NCI-H226 (cell line): ENCODE measurements around the gene SERPINE1.
"Not testable (repeated sequence)": the region's sequence is repeated elsewhere in the genome, so short reads cannot be mapped to it uniquely, and the experiment has no call there.

Experiments used
- DNase-seq: peaks from one replicate; pipeline ENCODE4 v3.0.0-alpha.2; 2015

SERPINE1 gene

GRCh38 chr7:101126651-101127459 lies at the start of gene SERPINE1:
TSS of gene SERPINE1 (plus strand) at chr7:101127104. CDS start at chr7:101128394, 1,290 bp downstream.
- peak; percentile 97 for DNase-seq

GRCh38 chr7:101077303-101078086 lies 49.4 kb upstream of the SERPINE1 start:
- DNase-seq, result peak; percentile 72

- DNase-seq, result no peak
Observed at GRCh38 chr7:101081432-101081831, 45.5 kb upstream of the SERPINE1 start.

- DNase-seq, result no peak
Observed at GRCh38 chr7:101084865-101085161, 42.1 kb upstream of the SERPINE1 start.

GRCh38 chr7:101085162-101085964 lies 41.5 kb upstream of the SERPINE1 start, which contains the start of gene TRIM56:
TSS of gene TRIM56 (plus strand) at chr7:101085481. CDS start at chr7:101087313, 1,832 bp downstream.
- DNase-seq, result peak; percentile 86

- no peak for DNase-seq
Observed at GRCh38 chr7:101087334-101088068, 39.4 kb upstream of the SERPINE1 start.

DNA sequence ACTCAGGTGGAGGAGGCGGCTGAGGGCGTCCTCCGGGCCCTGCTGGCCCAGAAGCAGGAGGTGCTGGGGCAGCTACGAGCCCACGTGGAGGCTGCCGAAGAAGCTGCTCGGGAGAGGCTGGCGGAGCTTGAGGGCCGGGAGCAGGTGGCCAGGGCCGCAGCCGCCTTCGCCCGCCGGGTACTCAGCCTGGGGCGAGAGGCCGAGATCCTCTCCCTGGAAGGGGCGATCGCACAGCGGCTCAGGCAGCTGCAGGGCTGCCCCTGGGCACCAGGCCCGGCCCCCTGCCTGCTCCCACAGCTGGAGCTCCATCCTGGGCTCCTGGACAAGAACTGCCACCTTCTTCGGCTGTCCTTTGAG lies 38.9 kb upstream of the SERPINE1 start:
- no peak for DNase-seq

DNA sequence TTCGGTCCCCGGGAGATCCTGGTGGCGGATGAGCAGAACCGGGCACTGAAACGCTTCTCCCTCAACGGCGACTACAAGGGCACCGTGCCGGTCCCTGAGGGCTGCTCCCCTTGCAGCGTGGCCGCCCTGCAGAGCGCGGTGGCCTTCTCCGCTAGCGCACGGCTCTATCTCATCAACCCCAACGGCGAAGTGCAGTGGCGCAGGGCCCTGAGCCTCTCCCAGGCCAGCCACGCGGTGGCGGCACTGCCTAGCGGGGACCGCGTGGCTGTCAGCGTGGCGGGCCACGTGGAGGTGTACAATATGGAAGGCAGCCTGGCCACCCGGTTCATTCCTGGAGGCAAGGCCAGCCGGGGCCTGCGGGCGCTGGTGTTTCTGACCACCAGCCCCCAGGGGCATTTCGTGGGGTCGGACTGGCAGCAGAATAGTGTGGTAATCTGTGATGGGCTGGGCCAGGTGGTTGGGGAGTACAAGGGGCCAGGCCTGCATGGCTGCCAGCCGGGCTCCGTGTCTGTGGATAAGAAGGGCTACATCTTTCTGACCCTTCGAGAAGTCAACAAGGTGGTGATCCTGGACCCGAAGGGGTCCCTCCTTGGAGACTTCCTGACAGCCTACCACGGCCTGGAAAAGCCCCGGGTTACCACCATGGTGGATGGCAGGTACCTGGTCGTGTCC lies 37.9 kb upstream of the SERPINE1 start:
- DNase-seq, result no peak

DNA sequence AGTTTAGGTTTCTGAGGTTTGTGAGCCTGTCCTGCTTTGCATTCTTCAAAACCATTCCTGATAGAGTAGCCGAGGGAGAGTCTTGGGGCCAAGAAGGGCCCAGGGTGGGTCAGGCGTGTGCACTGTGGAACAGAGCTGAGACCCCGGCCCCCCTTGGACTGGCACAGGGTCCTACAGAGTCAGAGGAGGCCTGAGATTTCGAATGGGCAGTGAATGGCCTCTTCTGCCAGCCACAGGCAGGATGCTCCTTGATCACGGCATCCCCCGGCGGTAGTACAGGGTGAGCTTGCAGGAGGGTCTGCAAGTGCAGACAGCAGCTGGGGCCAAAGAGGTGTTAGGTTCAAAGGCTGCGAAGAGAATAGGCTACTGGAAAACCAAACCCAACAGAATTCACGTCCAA lies 37.0 kb upstream of the SERPINE1 start:
- DNase-seq, result no peak

- not testable (repeated sequence) for DNase-seq
Observed at GRCh38 chr7:101092266-101092905, 34.5 kb upstream of the SERPINE1 start.

DNA sequence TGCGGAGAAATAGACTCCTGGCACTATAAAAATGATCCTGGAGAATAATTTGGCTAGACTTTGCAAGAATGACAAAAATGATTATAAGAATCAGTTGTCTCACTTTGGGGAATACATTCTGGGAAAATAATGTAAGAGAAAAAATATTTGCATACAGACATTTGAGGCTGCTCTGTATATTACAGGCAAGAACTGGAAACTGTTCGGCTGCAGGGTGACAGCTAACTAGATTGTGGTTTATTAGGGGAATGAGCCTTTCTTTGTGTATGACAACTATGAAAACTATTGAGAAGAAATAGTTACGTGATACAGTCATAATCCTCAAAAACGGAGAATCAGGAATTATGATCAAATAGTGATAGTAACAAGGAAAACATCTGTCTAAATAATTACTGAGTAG lies 33.0 kb upstream of the SERPINE1 start:
- peak; percentile 25 for DNase-seq

DNA sequence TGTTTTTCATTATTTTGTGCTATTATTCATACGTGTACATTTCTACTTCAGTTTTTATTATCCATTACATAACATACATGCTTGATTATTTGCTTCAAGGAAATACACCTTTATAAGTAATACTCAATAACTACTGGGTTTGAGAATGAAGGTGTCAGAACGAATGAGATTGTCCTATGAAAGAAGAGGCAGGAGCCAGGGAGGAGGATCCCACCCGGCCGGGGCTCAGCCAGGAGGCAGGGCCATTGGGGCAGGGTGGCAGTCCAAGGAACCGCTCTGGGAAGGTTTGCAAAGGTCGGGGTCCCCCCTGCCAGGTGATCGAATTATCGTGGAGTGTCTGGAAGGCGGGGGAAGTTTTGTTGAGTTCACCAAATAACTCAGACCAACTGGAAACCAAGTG lies 32.5 kb upstream of the SERPINE1 start:
- DNase-seq, result no peak

GRCh38 chr7:101094791-101095375 lies 32.0 kb upstream of the SERPINE1 start:
- DNase-seq, result peak; percentile 49

DNA sequence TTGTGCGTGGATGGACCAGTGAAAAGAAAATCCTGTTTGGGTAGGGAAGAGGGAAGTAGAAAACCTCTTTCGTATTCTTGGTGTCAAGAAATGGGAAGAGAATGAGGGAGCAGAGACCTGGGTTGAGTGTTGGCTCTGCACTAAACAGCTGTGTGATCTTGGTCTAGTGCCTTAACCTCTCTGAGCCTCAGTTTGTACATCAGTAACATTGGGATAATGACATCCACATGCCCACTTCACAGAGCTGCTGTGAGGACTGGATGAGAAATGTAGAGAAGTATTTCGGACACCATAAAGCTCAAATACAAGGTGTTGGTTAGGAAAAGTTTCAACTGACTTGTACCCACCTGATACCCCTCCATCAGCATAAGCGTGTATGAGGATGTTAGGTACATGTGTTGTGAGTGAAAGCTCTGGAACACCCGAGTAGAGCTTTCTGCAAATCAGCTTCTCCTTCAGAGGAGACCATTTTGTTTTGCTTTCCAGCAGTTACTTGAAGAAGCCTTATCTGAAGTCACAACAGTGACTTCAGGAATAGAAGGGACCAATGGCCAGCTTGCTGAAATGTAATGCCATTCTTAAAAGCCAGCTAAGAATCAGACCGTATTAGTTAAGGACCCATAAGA lies 30.5 kb upstream of the SERPINE1 start:
- no peak for DNase-seq

DNA sequence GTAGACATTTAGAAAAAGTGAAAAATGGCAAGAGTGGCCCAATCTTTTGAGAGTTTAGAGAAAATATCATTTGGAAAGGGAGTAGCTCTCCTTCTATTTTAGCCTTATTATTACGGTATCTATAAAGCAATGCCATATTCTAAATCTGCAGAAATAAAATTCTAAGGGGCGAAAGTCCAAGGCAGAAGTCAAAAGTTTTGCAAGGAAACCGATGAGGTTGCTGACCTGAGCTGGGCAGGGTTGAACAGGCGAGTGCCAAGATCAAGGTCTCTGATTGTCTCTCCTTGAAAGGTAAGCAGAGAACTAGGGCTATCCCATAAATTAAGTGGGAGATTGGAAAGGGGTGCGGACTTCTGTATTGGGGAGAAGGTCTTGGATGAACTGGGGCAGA lies 30.0 kb upstream of the SERPINE1 start:
- DNase-seq, result no peak

GRCh38 chr7:101097561-101097960 lies 29.3 kb upstream of the SERPINE1 start:
- DNase-seq, result no peak

DNA sequence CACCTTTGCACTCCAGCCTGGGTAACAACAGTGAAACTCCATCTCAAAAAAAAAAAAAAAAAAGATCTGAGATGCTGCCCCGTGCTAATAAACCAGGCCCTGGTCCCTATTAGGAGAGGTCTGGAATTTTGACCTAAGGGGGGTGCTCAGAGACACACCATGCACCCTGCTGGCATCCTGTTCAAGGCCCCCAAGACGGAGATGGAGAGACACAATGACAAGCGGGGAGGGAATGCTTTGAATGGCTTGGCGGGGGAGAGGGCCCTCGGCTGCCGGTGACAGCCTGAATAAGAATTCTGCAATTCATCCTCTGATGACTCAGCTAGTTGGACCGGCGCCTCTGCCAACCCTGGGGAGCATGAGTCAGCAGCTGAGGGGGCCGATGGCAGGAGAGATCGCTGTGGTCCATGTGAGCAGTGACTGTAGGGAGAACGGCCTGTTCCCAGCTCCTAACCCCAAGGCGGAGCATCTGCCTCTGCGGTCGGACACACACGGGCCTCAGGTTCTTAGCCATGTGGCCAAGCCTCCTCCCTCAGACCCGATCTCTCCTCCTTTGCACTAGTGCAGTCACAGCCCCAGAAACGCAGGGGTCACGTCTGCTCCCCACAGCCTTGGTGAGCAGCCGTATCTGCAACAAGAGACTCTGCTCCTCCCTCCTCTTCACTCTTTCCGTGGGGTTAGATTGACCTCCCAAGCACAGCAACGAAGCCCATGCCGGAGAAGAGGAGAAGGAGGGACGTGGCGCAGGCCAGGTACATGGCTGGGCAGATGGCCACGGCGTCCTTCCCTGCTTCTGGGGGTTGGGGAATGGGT lies 26.7 kb upstream of the SERPINE1 start:
- DNase-seq, result peak; percentile 96

GRCh38 chr7:101100858-101101847 lies 25.8 kb upstream of the SERPINE1 start:
- no peak for DNase-seq

DNA sequence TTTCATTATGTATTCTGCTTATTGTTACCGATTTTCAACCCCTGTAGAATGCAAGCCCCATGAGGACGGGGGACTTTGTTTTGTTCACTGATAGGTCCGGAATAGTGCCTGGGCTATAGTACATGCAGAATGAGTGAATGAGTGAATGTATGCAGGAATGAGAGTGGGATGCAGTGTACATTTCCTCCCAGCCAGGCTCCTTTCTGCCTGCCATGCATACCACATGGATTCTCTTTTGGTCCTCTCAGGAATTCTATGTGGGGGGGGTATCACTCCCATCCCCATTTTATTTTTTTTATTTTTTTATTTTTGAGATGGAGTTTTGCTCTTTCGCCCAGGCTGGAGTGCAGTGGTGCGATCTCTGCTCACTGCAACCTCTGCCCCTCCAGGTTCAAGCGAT lies 24.9 kb upstream of the SERPINE1 start:
- no peak for DNase-seq
